ENCODE measurements around the gene LGALS13. TPM values are rescaled to one million over a fixed set of nuclear protein-coding genes. Genes with fewer than 3 reads are reported as not detected.

Gene LGALS13, protein sequence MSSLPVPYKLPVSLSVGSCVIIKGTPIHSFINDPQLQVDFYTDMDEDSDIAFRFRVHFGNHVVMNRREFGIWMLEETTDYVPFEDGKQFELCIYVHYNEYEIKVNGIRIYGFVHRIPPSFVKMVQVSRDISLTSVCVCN
- total RNA-seq (not detected), polyA plus RNA-seq (not detected)
- long read RNA-seq, donor 1 = 0 reads
- long read RNA-seq, donor 2 = 0 reads

DNA sequence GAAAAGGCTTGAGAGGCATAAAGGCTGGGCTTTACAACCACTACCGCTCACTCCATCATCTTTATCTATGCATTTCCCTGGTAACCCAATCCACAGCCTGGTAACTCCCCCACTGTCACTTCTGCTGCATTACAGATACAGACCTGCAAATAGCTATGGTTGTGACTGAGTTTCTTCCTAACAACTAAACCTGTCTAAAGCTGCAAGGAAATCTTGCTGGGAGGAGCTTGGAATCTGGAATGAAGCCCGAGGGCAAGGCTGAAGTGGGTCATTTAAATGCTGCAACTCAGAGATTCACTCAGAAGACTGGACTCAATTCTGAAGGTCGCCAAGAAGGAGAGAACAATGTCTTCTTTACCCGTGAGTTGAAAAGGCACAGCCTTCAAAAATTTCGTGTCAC lies at the start of gene LGALS13:
LGALS13 (plus strand) TSS at position 301 of the 400 bp plus-strand sequence; CDS start at position 346, 45 bp downstream.
- Histone ChIP-seq H3K9me3 (no peaks in the 10 kb centered on the region), H3K27ac (no peak within 1 kb of the TSS), H3K36me3 (ENCODE audit: insufficient read depth in 1 of 2, low read depth in 1 of 2) (no peaks in the 10 kb centered on the region), H3K4me1 (no peaks in the 10 kb centered on the region), H3K27me3 (ENCODE audit: insufficient read depth in 3 of 3, low read length in 2 of 3) (peaks cover 0 to 3% (median 0%) of the 10 kb centered on the region in 3 donors), H3K4me3 (no peak within 1 kb of the TSS)
- DNase-seq (no peak), ATAC-seq (no peak)
- intact Hi-C loops (cut with DNase I) = no loop called here
- WGBS, 3 donors = 23 to 31% (median 27%) methylated on average over 5 of the region's 5 CpGs
- TF ChIP-seq, protein P1, sequence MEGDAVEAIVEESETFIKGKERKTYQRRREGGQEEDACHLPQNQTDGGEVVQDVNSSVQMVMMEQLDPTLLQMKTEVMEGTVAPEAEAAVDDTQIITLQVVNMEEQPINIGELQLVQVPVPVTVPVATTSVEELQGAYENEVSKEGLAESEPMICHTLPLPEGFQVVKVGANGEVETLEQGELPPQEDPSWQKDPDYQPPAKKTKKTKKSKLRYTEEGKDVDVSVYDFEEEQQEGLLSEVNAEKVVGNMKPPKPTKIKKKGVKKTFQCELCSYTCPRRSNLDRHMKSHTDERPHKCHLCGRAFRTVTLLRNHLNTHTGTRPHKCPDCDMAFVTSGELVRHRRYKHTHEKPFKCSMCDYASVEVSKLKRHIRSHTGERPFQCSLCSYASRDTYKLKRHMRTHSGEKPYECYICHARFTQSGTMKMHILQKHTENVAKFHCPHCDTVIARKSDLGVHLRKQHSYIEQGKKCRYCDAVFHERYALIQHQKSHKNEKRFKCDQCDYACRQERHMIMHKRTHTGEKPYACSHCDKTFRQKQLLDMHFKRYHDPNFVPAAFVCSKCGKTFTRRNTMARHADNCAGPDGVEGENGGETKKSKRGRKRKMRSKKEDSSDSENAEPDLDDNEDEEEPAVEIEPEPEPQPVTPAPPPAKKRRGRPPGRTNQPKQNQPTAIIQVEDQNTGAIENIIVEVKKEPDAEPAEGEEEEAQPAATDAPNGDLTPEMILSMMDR (IDR thresholded peaks at IDR 0.05) = no peak

DNA sequence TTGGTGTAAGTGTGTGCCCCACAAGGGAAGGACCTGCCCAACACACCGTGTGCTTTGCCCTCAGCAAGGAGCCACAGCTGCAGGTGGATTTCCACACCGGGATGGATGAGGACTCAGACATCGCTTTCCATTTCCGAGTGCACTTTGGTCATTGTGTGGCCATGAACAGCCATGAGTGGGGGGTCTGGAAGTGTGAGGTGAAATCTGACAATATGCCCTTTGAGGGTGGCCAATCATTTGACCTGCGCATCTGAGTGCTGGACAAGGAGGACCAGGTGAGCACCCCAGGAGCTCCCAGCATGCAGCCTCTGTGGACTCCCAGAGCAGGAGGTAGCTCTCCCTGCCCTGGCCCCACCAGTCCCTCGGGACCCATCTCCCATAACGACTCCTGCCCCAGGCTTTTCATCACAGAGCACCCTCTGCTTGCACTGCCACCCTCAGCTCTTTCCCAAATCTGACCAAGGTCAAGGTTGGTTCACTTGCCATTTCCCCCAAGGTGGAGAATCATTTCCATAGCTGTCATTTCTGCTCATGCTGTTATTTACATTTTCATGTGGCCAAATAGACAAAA lies 49.2 kb upstream of the LGALS13 start:
- Histone ChIP-seq H3K27me3 (ENCODE audit: insufficient read depth in 3 of 3, low read length in 2 of 3) (no peaks in the 10 kb centered on the region), H3K27ac (no peak overlapping the region), H3K9me3 (no peaks in the 10 kb centered on the region), H3K4me1 (peaks cover 3% of the 10 kb centered on the region), H3K4me3 (no peak overlapping the region), H3K36me3 (ENCODE audit: insufficient read depth in 1 of 2, low read depth in 1 of 2) (no peaks in the 10 kb centered on the region)
- no peak for DNase-seq
- 60 to 61% (median 60%) methylated on average over 7 of the region's 7 CpGs for WGBS, 3 donors
- no peak for ATAC-seq
- TF ChIP-seq, protein P1 (IDR thresholded peaks at IDR 0.05) = no peak
- intact Hi-C loops (cut with DNase I) = loop anchor here (5.0 kb wide), 3 partner anchors 119 to 289 kb away; no protein-coding TSS in a partner anchor

DNA sequence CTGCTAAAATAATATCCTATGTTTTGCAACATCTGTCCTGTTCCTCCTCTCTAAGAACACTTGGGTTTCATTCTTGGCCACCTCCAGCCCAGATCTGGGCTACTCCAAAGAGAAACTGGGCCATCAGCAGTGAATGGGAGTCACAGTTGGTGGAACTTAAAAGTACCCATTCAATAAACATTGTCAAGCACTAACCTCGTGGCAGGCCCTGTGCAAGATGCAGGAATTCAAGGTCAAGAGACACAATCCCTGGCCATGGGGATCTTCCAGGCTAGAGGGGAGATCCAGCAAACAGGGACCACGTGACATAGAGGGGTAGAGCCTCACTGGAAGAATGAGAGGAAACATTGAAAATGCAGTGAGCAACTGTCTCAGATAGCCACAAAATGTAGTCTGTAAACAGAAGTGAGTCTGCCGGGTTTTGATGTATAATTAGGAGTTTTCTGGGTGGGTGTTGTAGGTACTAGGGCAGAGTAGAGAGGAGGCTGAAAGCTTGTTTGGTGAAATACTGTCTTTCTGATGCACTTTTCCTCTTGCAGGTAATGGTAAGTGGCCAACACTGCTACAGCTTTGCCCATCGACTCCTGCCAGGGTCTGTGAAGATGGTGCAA lies 47.5 kb upstream of the LGALS13 start:
- Histone ChIP-seq H3K4me1 (peaks cover 7% of the 10 kb centered on the region), H3K9me3 (no peaks in the 10 kb centered on the region), H3K36me3 (ENCODE audit: insufficient read depth in 1 of 2, low read depth in 1 of 2) (no peaks in the 10 kb centered on the region), H3K27ac (no peak overlapping the region), H3K27me3 (ENCODE audit: insufficient read depth in 3 of 3, low read length in 2 of 3) (no peaks in the 10 kb centered on the region), H3K4me3 (no peak overlapping the region)
- TF ChIP-seq, protein P1 (IDR thresholded peaks at IDR 0.05) = no peak
- ATAC-seq (no peak), DNase-seq (no peak)
- intact Hi-C loops (cut with DNase I) = loop anchor here (5.0 kb wide), 3 partner anchors 117 to 287 kb away; no protein-coding TSS in a partner anchor
- WGBS, 3 donors = 64 to 75% (median 73%) methylated on average over 4 of the region's 4 CpGs

DNA sequence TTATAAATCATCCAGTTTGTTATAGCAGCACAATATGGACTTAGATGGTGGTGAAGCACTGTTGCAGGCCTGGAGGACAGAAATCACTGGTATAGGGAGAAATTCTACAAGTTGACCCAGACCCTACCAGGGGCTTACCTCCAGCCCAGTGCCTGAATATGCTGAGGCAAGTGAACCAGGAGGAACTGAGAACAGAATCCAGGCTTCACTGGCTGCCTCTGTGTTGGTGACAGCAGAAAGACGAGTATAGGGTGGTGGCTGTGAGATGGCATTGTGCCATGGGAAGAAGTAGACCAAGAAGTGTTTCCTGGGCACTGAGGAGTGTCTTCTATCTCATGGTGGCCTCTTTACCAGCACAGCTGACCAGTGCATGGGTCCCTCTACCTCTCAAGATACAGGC lies 46.4 kb upstream of the LGALS13 start:
- ATAC-seq (no peak), DNase-seq (no peak)
- intact Hi-C loops (cut with DNase I) = no loop called here
- Histone ChIP-seq H3K9me3 (no peaks in the 10 kb centered on the region), H3K27ac (no peak overlapping the region), H3K4me1 (peaks cover 7% of the 10 kb centered on the region), H3K27me3 (ENCODE audit: insufficient read depth in 3 of 3, low read length in 2 of 3) (no peaks in the 10 kb centered on the region), H3K4me3 (no peak overlapping the region), H3K36me3 (ENCODE audit: insufficient read depth in 1 of 2, low read depth in 1 of 2) (no peaks in the 10 kb centered on the region)
- TF ChIP-seq, protein P1 (IDR thresholded peaks at IDR 0.05) = no peak
- WGBS, 3 donors = 38 to 50% (median 40%) methylated on average over 1 of the region's 1 CpG

All from psoas muscle (tissue), 8 donors.